ENCODE measurements around the gene ZNF664. TPM values are rescaled to one million over a fixed set of nuclear protein-coding genes. Genes with fewer than 3 reads are reported as not detected.

Gene ZNF664
- total RNA-seq, 1 experiment from 2014 or later = 102 TPM

DNA sequence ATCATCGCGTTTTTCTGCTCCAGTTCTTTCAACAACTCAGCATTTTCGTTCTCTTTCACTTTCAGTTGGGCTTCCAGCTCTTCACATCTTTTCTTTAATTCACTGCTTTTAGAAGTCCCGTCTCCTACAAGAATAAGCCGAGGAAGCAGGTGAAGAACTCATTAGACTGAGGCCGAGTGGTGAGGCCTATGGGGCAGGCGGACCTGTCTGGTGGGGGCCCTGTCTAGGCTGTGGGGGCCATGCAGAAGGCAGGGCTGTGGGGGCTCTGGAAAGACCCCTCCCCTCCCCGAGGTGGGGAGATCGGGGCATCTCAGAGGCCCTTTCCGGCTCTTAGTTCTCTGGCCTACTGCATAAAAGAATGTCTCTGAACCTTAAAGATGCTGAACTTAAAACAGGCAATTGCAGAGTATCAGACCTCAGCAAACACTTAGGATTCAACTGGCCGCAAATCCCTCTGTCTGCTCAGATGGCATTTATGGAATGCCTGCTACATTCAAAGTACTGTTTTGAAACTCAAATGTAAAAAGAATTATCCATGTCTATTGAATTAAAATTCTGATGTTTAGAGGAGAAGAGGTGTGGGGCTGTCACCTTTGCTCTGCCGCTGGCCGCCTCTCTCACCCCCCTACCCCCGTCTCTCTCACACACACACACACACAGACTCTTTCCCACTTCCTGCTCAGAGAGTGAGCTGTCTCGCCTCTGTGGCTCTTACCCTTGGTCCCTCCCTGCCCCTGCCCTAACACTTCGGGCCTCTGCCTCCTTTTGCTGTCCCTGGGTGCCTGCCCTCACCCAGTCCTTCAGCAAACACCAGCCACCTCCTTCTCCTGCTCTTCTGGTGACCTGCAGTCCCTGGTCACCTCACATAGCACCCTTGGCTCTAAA is 35.1 kb upstream of the ZNF664 start:
- Histone ChIP-seq H3K4me1 (no peaks in the 10 kb centered on the region), H3K36me3 (no peaks in the 10 kb centered on the region), H3K9me3 (replicated peaks) (no peaks in the 10 kb centered on the region), H3K27me3 (no peaks in the 10 kb centered on the region), H3K27ac (no peak overlapping the region), H3K4me3 (no peak overlapping the region)
- no peak for DNase-seq

DNA sequence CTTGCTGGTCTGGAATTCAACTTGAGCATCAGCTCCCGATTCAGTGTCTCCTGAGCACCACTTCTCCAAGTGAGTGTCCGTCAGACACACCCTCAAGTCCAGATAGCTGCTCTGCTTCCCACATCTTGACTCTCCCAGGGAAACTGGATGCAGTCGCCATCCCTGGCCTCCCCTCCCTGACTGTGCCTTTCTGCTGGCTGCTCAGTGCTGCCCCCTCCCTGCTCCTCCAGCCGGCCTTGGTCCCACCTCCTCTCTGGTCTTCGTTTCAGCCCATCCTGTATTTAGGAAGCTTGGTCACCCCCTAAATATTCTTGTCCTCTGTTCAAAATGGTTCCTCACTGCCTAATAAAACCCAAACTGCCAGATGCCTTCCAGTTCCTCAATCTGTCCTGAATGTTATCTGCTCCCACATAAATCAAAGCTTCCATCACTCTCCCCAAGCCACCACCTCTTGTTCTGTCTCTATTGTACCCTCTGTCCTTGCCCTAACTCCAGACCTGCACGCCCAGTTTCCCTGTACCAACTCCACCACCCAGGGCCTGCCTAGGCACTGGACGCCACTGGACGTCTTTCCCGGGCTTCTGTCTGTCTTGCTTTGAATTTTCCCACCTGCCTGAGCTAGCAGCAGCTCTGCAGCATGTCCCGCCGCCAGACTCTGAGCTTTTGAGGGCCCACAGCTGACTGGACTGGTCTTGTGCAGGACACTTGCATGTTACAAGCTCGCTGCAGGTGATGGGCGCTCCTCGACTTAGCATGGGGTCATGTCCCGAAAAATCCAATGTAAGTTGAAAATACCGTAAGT is 34.1 kb upstream of the ZNF664 start:
- Histone ChIP-seq H3K36me3 (no peaks in the 10 kb centered on the region), H3K4me3 (no peak overlapping the region), H3K27ac (no peak overlapping the region), H3K9me3 (replicated peaks) (no peaks in the 10 kb centered on the region), H3K27me3 (no peaks in the 10 kb centered on the region), H3K4me1 (no peaks in the 10 kb centered on the region)
- DNase-seq = peak; percentile 19 to 28

DNA sequence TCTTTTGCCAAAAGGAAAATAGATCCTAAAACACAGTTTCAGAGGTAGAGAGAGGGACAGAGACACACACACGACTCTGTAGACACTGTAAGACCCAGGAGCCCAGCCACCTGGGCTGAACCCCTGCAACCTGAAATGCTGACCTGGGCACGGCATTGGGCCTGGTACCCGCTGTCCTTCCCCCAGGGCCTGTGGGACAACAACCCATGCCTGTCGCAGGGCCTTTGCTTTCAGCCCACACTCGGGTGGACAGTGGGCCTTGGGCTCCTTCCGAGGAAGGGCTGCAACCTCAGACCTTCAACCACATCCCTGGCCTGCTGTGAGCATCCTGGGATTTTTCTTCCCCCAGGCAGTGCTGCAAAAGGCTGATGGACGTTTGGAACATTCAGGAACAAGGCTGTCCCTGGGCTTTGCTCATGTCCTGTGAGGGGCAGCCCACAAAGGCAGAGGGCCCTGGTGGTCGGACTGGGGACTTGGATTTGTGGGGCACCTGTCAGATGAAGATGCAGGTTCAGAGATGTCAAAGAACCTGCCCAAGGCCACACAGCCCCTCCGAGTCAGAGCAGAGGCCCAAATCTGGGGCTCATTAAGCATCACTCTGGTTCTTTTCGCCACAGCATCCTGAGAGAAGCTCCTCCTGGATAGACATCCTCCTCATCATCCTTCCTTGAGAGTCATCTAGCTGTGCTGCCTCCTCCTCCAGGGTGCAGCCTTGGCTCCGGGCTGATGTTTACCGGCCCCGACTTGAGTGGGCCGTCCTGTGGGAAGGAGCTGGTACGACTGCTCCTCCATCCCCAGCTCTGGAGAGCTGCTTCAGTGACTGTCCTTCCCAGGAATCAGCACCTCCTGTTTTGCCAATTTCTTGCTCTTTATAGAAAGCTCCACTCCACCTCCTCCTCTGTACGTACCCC is 33.0 kb upstream of the ZNF664 start:
- H3K27ac ChIP-seq = no peak overlapping the region
- H3K36me3 ChIP-seq = no peaks in the 10 kb centered on the region
- H3K9me3 ChIP-seq (replicated peaks) = no peaks in the 10 kb centered on the region
- no peaks in the 10 kb centered on the region for H3K27me3 ChIP-seq
- DNase-seq = no peak
- H3K4me3 ChIP-seq = no peak overlapping the region
- H3K4me1 ChIP-seq = no peaks in the 10 kb centered on the region

DNA sequence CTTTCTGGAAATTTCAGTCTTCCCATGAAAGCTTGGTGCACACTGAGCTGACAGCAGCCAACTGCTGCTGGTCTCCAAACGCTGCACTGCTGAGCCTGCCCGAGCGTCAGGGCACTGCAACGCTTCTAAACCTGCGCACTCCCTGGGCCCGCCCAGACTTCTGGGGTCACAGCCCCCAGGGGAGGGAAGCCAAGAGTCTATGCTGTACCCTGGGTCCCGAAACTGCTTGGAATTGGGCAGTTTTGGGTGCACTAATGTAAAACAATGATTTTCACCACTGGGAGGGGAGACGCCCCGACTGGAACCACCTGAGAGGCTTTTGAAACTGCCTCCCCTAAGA is 32.4 kb upstream of the ZNF664 start:
- no peaks in the 10 kb centered on the region for H3K9me3 ChIP-seq (replicated peaks)
- no peaks in the 10 kb centered on the region for H3K4me1 ChIP-seq
- H3K36me3 ChIP-seq = no peaks in the 10 kb centered on the region
- DNase-seq = no peak
- no peaks in the 10 kb centered on the region for H3K27me3 ChIP-seq
- no peak overlapping the region for H3K4me3 ChIP-seq
- no peak overlapping the region for H3K27ac ChIP-seq

DNA sequence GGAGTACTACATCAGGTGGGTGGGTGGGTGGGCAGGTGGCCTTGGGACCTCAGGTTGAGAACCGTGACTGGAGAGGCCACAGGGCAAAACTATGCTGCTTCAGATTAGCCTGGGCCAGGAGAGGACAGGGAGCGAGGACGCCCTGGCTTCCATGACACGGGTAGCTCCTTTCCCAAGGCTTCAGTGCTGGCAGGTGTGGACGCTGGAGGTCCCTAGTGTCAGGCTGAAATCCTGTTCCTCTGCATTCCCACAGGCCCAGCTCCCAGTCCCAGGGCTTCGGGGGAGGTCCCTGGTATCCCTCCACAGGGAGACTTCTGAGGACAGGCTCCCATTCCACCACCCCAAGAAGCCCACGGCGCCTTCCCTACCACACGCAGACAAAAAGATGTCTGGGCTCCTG is 32.0 kb upstream of the ZNF664 start:
- Histone ChIP-seq H3K36me3 (no peaks in the 10 kb centered on the region), H3K4me1 (no peaks in the 10 kb centered on the region), H3K27ac (no peak overlapping the region)

DNA sequence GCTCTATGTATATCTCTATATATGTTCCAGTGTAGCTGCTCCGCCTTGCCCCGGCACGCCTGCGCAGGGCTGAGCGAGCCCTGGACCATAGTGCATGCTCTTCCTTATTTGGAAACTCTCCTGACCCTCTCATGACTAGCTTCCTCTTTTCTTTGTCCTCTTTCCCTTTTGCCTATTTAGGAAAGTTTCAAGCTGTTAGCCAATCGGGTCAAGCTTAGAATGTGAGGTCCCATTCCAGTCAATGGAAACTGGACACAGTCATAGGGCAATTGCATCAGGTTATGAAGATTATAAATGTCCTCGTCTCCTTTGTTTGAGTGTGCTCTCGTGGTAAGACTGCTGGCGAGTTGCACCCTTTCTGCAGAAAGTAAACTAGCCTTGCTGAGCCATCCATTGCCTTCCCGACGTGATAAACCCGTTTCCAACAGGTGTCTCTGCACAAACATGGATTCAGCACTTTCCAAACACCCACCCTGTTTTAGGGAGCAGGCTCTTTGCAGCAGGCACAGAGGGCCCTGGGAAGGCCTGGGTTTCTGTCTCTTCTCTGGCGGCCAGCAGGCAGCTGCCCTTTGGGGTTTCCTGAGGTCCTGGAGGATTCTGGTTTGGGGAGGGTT is 31.3 kb upstream of the ZNF664 start:
- H3K27me3 ChIP-seq = no peaks in the 10 kb centered on the region
- H3K9me3 ChIP-seq (replicated peaks) = no peaks in the 10 kb centered on the region
- H3K4me1 ChIP-seq = no peaks in the 10 kb centered on the region
- H3K4me3 ChIP-seq = no peak overlapping the region
- no peak for DNase-seq
- no peak overlapping the region for H3K27ac ChIP-seq
- H3K36me3 ChIP-seq = no peaks in the 10 kb centered on the region

More for the DNA sequence above, 32.0 kb upstream of the ZNF664 start:
- DNase-seq = no peak
- Histone ChIP-seq H3K4me3 (no peak overlapping the region), H3K9me3 (replicated peaks) (no peaks in the 10 kb centered on the region), H3K27me3 (no peaks in the 10 kb centered on the region)

DNA sequence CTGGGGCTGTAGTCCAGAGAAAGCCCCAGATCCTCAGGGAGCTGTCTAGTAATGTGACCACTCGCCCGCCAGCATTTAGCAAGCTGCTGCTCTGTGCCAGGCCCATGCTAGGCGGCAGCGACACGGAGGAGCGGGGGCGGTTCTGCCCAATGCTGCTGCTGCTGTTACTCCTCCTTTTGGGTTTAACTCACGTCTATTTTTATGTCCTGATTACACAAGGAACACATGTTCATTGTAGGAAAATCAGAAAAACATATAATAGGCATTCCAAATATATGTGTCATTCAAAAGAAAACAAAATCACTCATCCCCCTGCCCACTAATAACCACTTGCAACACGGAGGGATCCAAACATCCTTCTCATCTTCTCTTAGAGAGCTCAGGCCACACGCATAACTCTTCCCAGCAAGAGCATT is 30.8 kb upstream of the ZNF664 start:
- Histone ChIP-seq H3K27me3 (no peaks in the 10 kb centered on the region), H3K9me3 (replicated peaks) (no peaks in the 10 kb centered on the region), H3K4me1 (no peaks in the 10 kb centered on the region), H3K27ac (no peak overlapping the region), H3K36me3 (no peaks in the 10 kb centered on the region), H3K4me3 (no peak overlapping the region)
- DNase-seq = no peak

DNA sequence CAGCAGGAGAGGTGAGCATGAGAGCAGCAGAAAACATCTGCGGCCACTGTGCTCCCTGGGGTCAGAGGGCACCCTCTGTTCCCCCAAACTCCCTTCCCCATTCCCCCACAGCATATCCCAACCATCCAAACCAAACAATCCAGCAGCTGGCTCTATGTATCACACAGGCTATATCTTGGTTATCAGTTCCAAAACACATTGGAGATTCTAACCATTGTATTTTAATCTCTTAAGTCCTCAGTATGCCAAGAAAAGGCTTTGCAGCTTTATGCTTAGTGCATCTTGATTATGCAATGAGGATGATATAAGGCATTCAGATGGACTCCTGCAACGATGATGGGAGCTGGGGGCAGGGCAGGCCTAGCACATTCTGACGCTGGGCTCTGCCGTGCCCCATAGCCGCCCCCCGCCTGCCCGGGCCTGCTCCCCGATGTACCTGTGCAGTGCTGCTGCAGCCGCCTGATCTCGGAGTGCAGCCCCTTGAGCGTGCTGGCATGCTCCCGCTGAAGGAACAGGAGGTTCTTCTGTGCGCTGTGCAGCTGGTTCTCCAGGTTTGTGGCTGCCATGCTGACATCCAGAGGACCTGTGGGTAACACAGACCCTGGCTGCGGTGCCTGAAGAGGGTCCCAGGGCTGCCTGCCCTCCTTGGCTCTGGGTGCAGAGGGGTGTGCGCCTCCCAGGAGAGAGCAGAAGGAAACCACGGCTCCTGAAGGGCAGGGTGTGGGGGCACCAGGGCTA is 29.9 kb upstream of the ZNF664 start:
- Histone ChIP-seq H3K27ac (no peak overlapping the region), H3K36me3 (no peaks in the 10 kb centered on the region), H3K4me3 (no peak overlapping the region), H3K27me3 (no peaks in the 10 kb centered on the region), H3K9me3 (replicated peaks) (no peaks in the 10 kb centered on the region), H3K4me1 (no peaks in the 10 kb centered on the region)
- no peak for DNase-seq

DNA sequence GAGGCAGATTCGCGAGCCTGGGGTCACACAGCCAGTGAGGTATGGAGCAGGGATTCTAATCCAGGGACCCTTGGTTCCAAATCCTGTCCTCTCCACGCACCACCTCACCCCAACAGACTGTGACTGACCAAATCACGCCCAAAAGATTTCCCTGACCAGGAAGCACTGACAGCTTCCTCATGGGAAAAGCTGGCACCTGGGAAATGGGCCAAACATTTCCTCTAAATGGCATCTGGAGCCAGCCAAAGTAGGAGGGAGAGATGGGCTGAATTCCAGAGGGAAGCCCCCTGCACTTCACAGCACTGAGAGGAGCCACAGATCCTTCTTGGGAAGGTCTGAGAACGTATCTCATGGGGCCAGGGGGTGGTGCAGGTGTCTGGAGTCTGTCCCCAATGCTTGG is 29.2 kb upstream of the ZNF664 start:
- Histone ChIP-seq H3K4me3 (no peak overlapping the region), H3K4me1 (no peaks in the 10 kb centered on the region), H3K27ac (no peak overlapping the region), H3K9me3 (replicated peaks) (no peaks in the 10 kb centered on the region), H3K36me3 (no peaks in the 10 kb centered on the region), H3K27me3 (no peaks in the 10 kb centered on the region)
- no peak for DNase-seq

DNA sequence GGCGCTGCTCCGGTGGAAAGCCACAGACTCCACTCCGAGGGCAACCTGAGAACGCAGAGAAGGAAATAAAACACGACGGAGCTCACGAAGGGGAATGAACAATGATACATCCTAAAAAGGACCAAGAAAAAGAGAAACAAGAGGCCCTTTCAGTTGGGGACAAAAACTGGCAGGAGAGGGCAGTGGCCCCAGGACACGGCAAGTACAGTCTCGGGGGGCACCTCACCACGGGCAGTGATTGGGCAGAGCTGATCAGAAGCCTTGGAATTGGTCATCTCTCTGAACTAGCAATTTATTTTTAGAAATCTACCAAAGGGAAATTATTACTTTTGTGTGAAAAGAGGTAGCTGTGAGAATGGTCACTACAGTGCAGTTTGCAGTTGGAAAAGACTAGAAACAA is 28.3 kb upstream of the ZNF664 start:
- Histone ChIP-seq H3K9me3 (replicated peaks) (no peaks in the 10 kb centered on the region), H3K4me1 (no peaks in the 10 kb centered on the region), H3K27me3 (no peaks in the 10 kb centered on the region), H3K4me3 (no peak overlapping the region), H3K36me3 (no peaks in the 10 kb centered on the region), H3K27ac (no peak overlapping the region)
- no peak for DNase-seq

DNA sequence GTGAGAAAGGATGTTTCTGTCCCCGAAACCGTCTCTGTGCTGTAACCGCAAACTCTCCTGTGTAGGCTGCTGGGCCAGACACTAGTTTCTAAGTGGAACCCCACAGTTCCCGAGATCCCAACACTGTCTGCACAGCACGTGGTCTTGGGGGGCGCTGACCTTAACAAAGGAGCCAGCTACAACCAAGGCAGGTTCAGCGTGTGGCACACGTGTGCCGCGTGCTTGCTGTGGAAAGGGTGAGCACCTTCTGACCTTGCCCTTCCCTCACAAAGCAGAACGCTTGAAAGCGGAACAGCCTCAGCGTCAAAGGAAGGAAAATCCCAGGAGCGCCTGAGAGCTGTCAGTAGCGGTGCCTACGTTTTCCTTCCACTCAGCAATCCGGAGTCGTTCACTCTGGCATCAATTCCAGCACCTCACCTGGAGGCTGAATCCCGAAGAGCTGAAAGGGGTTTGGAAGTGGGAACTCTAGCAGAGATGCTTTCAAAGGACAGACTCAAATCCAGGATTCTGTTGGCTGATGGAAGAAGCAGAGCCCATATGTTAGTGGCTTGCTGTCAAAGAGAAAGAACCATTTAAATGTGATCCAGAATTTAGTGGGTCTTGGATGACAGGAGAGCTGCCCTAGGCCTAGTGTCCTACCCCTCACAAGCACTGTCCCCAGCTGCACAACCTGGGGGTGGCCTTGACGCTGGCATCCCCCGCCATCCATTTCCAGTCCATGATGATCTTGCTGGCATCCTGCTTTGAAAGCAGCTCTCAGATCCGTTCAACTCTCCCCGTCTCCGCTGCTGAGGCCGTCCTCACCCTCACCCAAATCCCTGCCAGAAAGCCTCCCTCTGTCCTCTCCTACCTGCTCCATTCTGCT is 27.5 kb upstream of the ZNF664 start:
- Histone ChIP-seq H3K9me3 (replicated peaks) (no peaks in the 10 kb centered on the region), H3K4me3 (no peak overlapping the region), H3K36me3 (no peaks in the 10 kb centered on the region), H3K4me1 (no peaks in the 10 kb centered on the region), H3K27me3 (no peaks in the 10 kb centered on the region), H3K27ac (no peak overlapping the region)
- DNase-seq = no peak

DNA sequence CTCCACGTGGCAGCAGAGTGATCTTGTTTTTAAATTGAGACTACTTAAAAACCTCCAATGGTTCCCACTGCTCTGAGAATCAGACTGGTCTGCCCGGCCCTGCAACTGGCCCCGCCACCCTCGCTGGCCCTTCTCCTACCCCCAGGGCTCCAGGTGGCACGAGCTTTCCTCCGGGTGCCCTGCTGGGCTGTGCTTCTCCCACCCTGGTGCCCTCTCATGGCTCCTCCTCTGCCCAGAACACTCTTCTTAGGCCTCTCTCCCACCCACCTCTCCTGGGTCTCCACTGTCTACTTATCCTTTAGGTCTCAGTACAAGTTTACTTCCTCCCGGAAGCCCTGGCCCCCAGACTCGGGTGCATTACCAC is 26.9 kb upstream of the ZNF664 start:
- H3K27ac ChIP-seq = no peak overlapping the region
- no peaks in the 10 kb centered on the region for H3K9me3 ChIP-seq (replicated peaks)
- no peaks in the 10 kb centered on the region for H3K36me3 ChIP-seq
- no peaks in the 10 kb centered on the region for H3K27me3 ChIP-seq
- H3K4me1 ChIP-seq = no peaks in the 10 kb centered on the region
- DNase-seq = no peak
- no peak overlapping the region for H3K4me3 ChIP-seq
